Liver (tissue), 9 donors: ENCODE results near the gene ATXN1. TPM values are rescaled to one million over a fixed set of nuclear protein-coding genes. Genes with fewer than 3 reads are reported as not detected.
A peak's percentile ranks its signal among the peaks of the same experiment; 100 is the strongest.

Source experiments
- DNase-seq: peaks from one replicate; pipeline ENCODE4 v3.0.0-alpha.2; 2017; ENCODE audit warnings: low spot score
- H3K27ac ChIP-seq, 2 donors: one replicate each; pipeline ENCODE4 v1.7.0; 2013; ENCODE audit warnings: inconsistent platforms in 2 of 2, low read length in 2 of 2, control low read depth in 1 of 2, low read depth in 1 of 2, mild to moderate bottlenecking in 1 of 2
- H3K27me3 ChIP-seq, 4 donors: one replicate each; pipeline versions ENCODE4 v1.6.1 to v1.7.0; 2013; ENCODE audit warnings: low read length in 3 of 4, inconsistent platforms in 1 of 4, mild to moderate bottlenecking in 1 of 4, moderate library complexity in 1 of 4; ENCODE audit not compliant: control insufficient read depth in 4 of 4, insufficient read depth in 4 of 4
- H3K36me3 ChIP-seq, 4 donors: one replicate each; pipeline versions ENCODE4 v1.6.1 to v1.7.0; 2013; ENCODE audit warnings: low read length in 3 of 4, mild to moderate bottlenecking in 3 of 4, low read depth in 1 of 4, moderate library complexity in 1 of 4; ENCODE audit not compliant: control insufficient read depth in 4 of 4, insufficient read depth in 3 of 4
- H3K4me1 ChIP-seq, 4 donors: one replicate each; pipeline versions ENCODE4 v1.6.1 to v1.7.0; 2013; ENCODE audit warnings: low read length in 3 of 4, mild to moderate bottlenecking in 3 of 4, moderate library complexity in 1 of 4; ENCODE audit not compliant: control insufficient read depth in 4 of 4, insufficient read depth in 4 of 4
- H3K4me3 ChIP-seq, 3 donors: one replicate each; pipeline versions ENCODE4 v1.6.1 to v1.7.0; 2013; ENCODE audit warnings: low read length in 3 of 3, control low read depth in 1 of 3, low read depth in 1 of 3, mild to moderate bottlenecking in 1 of 3
- H3K9ac ChIP-seq, 2 donors: one replicate each; pipeline ENCODE4 v1.7.0; 2013; ENCODE audit warnings: low read length in 2 of 2, mild to moderate bottlenecking in 2 of 2, moderate library complexity in 2 of 2, control low read depth in 1 of 2, low read depth in 1 of 2
- H3K9me3 ChIP-seq, 4 donors: one replicate each; pipeline versions ENCODE4 v1.6.1 to v1.7.0; 2013; ENCODE audit warnings: low read length in 3 of 4; ENCODE audit not compliant: control insufficient read depth in 4 of 4
- ATF3 ChIP-seq: IDR thresholded peaks from 2 replicates; pipeline ENCODE4 v1.6.1; 2016; ENCODE audit warnings: antibody characterized with exemption
- CTCF ChIP-seq: fragments of 150-350 bp; IDR thresholded peaks from 2 replicates; pipeline ENCODE4 v1.5.1; 2017; ENCODE audit warnings: improper control_type of control experiment, low read depth, low read length; ENCODE audit not compliant: missing input control
- EGR1 ChIP-seq, 2 donors: IDR thresholded peaks; 2 replicates each; pipeline ENCODE4 v1.6.1; 2016 to 2018; ENCODE audit warnings: antibody characterized with exemption in 2 of 2, low read depth in 2 of 2
- FOXA1 ChIP-seq: IDR thresholded peaks from 2 replicates; pipeline ENCODE4 v1.6.1; 2016; ENCODE audit warnings: antibody characterized with exemption
- FOXA2 ChIP-seq: IDR thresholded peaks from 2 replicates; pipeline ENCODE4 v1.6.1; 2016; ENCODE audit warnings: antibody characterized with exemption
- HNF4G ChIP-seq: IDR thresholded peaks from 2 replicates; pipeline ENCODE4 v1.6.1; 2016; ENCODE audit warnings: antibody characterized with exemption
- JUND ChIP-seq, 2 donors: IDR thresholded peaks; 2 replicates each; pipeline ENCODE4 v1.6.1; 2016; ENCODE audit warnings: antibody characterized with exemption in 2 of 2
- MAX ChIP-seq: IDR thresholded peaks from 2 replicates; pipeline ENCODE4 v1.6.1; 2016; ENCODE audit warnings: antibody characterized with exemption
- NR2F2 ChIP-seq: IDR thresholded peaks from 2 replicates; pipeline ENCODE4 v1.6.1; 2016; ENCODE audit warnings: antibody characterized with exemption
- RAD21 ChIP-seq, 2 donors: IDR thresholded peaks; 2 replicates each; pipeline ENCODE4 v1.6.1; 2016; ENCODE audit warnings: antibody characterized with exemption in 2 of 2, mild to moderate bottlenecking in 2 of 2
- REST ChIP-seq: IDR thresholded peaks from 2 replicates; pipeline ENCODE4 v1.6.1; 2016; ENCODE audit warnings: antibody characterized with exemption, mild to moderate bottlenecking
- RXRA ChIP-seq, 2 donors: IDR thresholded peaks; 2 replicates each; pipeline ENCODE4 v1.6.1; 2017 to 2018; ENCODE audit warnings: antibody characterized with exemption in 2 of 2, mild to moderate bottlenecking in 1 of 2
- SP1 ChIP-seq: IDR thresholded peaks from 2 replicates; pipeline ENCODE4 v1.6.1; 2018; ENCODE audit warnings: antibody characterized with exemption, mild to moderate bottlenecking
- TAF1 ChIP-seq: conservative IDR thresholded peaks from 2 replicates; pipeline ENCODE4 v1.6.1; 2016; ENCODE audit warnings: antibody characterized with exemption, mild to moderate bottlenecking
- YY1 ChIP-seq: IDR thresholded peaks from 2 replicates; pipeline ENCODE4 v1.6.1; 2016; ENCODE audit warnings: antibody characterized with exemption, mild to moderate bottlenecking
- ZBTB33 ChIP-seq: IDR thresholded peaks from 2 replicates; pipeline ENCODE4 v1.6.1; 2016; ENCODE audit warnings: antibody characterized with exemption
- WGBS: extraction: QIAGEN DNeasy Blood & Tissue Kit; methylation state at CpG from one replicate; pipeline ENCODE4 v1.1.7; 2013; 5-methylcytosine and 5-hydroxymethylcytosine counted together
- polyA plus RNA-seq, 2 donors: library from polyadenylated mRNA; stranded (reverse) in 1 of 2; unstranded in 1 of 2; fragments of 200-250 nt in 1 of 2; fragments of >200 nt in 1 of 2; fragmentation: Nextera tagmentation in 1 of 2; extraction: Ambion mirVana in 1 of 2; gene quantifications; one replicate each; pipeline versions ENCODE4 v1.2.1 to v1.2.3, GENCODE V29; 2013 to 2015
- total RNA-seq, 2 donors: library from RNA; depleted of rRNA; stranded (reverse); fragments of >200 nt; gene quantifications; one replicate each; pipeline ENCODE4 v1.2.3, GENCODE V29; 2014
- donor health status: healthy.
- donor health status: healthy.
- donor health status: healthy.
- donor health status: healthy.
- donor health status: healthy.

The ATXN1 gene
- total and polyA plus RNA-seq, 4 donors: 4.3 to 29.7 (median 8.2) TPM

GRCh38 chr6:16739329-16739801 lies 21.9 kb downstream of the ATXN1 start:
- TF ChIP-seq RAD21 (IDR thresholded peaks at IDR 0.05) (peak in 1 of 2 donors; percentile 27), MAX (no peak), JUND (IDR thresholded peaks at IDR 0.05) (no peak)
- Histone ChIP-seq H3K27me3 (no peaks in the 10 kb centered on the region), H3K9ac (no peak overlapping the region), H3K4me1 (peaks cover 0 to 10% (median 3%) of the 10 kb centered on the region in 4 donors), H3K9me3 (no peaks in the 10 kb centered on the region), H3K4me3 (no peak overlapping the region), H3K36me3 (no peaks in the 10 kb centered on the region), H3K27ac (no peak overlapping the region)
- no peak for DNase-seq
- WGBS: 88% methylated on average over 7 of the region's 7 CpGs

- Histone ChIP-seq H3K27me3 (no peaks in the 10 kb centered on the region), H3K9ac (no peak overlapping the region), H3K27ac (no peak overlapping the region), H3K4me3 (no peak overlapping the region), H3K4me1 (peaks cover 0 to 12% (median 3%) of the 10 kb centered on the region in 4 donors), H3K36me3 (peaks cover 0 to 6% (median 0%) of the 10 kb centered on the region in 4 donors), H3K9me3 (no peaks in the 10 kb centered on the region)
- TF ChIP-seq FOXA2: no peak
- no peak for TF ChIP-seq SP1
- no peak for TF ChIP-seq JUND (IDR thresholded peaks at IDR 0.05)
- TF ChIP-seq RAD21 (IDR thresholded peaks at IDR 0.05): no peak
- no peak for TF ChIP-seq NR2F2
- TF ChIP-seq HNF4G: no peak
- no peak for TF ChIP-seq EGR1 (IDR thresholded peaks at IDR 0.05; ENCODE audit: low read depth in 2 of 2)
- no peak for TF ChIP-seq FOXA1
- TF ChIP-seq TAF1: no peak
- no peak for TF ChIP-seq YY1
- no peak for TF ChIP-seq ATF3
- no peak for TF ChIP-seq CTCF
- no peak for TF ChIP-seq RXRA (IDR thresholded peaks at IDR 0.05)
- no peak for DNase-seq
- WGBS: 91% methylated on average over 5 of the region's 5 CpGs
Measured at GRCh38 chr6:16737925-16738324, 23.3 kb downstream of the ATXN1 start.

- H3K4me3 ChIP-seq: no peak overlapping the region
- H3K27me3 ChIP-seq: no peaks in the 10 kb centered on the region
- no peak overlapping the region for H3K9ac ChIP-seq
- no peak overlapping the region for H3K27ac ChIP-seq
- no peaks in the 10 kb centered on the region for H3K9me3 ChIP-seq
- WGBS: 57% methylated on average over 5 of the region's 5 CpGs
- no peak for DNase-seq
- peaks cover 0 to 15% (median 3%) of the 10 kb centered on the region in 4 donors for H3K4me1 ChIP-seq
- H3K36me3 ChIP-seq: peaks cover 0 to 6% (median 0%) of the 10 kb centered on the region in 4 donors
- TF ChIP-seq SP1: no peak
- no peak for TF ChIP-seq JUND (IDR thresholded peaks at IDR 0.05)
- TF ChIP-seq CTCF: no peak
- no peak for TF ChIP-seq EGR1 (IDR thresholded peaks at IDR 0.05; ENCODE audit: low read depth in 2 of 2)
- no peak for TF ChIP-seq FOXA2
- TF ChIP-seq NR2F2: no peak
- TF ChIP-seq ZBTB33: no peak
- TF ChIP-seq REST: no peak
Measured at GRCh38 chr6:16736856-16737775, 24.1 kb downstream of the ATXN1 start.
